Activated CD8-positive, alpha-beta memory T cell treated with anti-CD3 and anti-CD28 coated beads, Interleukin-2, amount 50 U/mL, for 48 hours (primary cell): ENCODE results near the gene TNFRSF1B.

Source experiments
- DNase-seq: peaks from one replicate; pipeline ENCODE4 v3.0.0-alpha.2; 2020

TNFRSF1B gene

DNA sequence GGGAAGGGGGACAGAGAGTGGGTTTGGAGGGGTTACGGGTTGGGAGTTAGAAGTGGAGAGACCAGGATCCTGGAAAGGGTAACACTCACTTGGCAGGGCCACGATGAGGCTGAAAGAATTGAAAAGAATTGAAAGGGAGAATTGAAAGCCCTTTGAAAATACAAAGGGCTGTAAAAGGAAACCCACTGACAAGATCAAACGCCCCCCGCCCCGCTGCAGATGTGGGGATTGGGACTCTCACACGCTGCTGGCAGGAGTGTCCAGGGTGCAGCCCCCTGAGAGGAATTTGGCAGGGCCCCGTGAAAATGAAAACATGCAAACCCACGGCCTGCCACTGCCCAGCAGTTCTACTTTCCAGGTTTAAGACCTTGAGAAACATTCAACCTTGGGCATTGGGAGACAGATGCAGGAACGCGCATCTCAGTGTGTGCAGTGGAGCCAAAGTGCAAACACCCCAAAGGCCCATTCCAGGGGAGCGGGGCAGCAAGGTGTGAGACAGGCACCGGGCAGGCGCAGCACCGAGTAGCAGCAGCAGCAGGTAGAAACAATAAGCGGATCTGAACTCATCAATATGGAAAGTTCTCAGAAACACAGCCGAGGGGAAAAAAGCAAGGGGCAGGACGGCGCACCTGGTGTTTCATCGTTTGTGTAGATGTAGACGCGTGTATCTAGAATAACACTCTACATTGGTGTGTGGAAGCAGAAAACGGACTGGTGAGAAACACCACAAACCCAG, 8.3 kb upstream of the TNFRSF1B start:
- no peak for DNase-seq

DNA sequence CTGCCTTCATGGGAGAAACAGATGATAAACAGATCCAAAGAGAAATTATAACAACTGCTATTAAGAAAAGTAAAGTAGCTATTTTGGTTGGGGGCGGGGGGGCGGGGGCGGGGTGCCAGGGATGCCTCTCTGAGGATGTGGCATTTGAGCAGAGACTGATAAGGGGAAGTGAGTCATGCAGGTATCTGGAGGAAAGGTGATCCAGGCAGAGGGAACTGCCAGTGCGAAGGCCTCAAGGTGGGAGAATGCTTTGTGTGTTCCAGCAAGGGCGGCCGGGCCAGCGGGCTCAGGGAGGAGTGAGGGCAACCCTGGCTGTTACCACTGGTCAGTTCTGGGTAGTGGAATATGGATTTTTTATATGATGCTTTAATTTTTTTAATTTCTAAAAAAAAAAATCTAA, 7.0 kb upstream of the TNFRSF1B start:
- no peak for DNase-seq

DNA sequence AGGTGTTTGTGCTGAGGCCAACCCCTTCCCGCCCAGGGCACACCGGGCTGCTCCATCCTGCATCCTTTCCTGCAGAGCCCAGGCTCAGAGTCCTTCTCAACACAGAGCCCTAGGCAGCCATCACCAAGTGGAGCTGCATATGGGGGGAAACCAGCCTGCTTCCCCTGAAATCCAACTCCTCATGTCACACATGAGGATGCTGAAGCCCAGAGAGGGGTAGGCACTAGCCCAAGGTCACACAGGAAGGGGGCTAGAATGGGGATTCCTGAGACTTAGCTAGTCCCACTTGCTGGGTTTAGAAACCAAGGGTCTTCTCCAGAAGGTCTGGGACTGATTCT, 5.5 kb upstream of the TNFRSF1B start:
- no peak for DNase-seq

DNA sequence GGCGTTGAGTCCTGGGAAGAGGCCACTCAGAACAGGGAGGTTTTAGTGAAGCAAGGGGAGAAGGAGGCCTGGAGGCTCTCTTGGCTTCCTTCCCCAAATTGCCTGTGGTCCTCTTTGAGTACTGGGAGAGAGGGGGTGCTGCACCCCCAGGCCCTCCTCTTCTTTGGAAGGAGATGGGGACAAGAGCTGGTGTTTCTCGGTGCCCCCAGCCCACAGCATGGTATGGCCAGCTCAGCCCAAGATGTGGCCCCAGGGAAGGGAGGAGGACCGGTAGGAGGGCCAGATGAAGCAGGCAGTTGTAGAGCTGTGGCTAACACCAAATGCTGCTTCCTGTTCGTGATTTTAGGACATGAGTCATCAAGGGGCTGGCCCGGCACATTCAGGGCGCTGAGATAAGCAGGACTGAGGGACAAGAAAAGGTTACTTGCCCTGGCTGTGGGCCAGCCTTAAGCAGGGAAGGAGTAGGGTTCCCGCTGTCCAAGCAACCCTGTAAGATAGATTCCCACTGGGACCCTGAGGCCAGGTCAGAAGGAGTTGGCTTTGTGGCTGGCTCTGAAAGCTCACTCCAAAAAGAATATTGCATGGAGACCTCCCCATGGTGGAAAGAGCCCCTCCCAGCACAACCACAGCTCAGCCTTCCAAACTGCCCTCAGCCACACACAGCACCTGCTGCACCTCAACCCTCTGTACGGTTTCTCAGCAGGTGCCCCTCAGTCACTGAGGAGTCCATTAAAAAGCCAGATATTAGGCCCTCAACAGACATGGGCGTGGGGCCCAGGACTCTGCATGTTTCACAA, 4.9 kb upstream of the TNFRSF1B start:
- DNase-seq, result peak; percentile 84

DNA sequence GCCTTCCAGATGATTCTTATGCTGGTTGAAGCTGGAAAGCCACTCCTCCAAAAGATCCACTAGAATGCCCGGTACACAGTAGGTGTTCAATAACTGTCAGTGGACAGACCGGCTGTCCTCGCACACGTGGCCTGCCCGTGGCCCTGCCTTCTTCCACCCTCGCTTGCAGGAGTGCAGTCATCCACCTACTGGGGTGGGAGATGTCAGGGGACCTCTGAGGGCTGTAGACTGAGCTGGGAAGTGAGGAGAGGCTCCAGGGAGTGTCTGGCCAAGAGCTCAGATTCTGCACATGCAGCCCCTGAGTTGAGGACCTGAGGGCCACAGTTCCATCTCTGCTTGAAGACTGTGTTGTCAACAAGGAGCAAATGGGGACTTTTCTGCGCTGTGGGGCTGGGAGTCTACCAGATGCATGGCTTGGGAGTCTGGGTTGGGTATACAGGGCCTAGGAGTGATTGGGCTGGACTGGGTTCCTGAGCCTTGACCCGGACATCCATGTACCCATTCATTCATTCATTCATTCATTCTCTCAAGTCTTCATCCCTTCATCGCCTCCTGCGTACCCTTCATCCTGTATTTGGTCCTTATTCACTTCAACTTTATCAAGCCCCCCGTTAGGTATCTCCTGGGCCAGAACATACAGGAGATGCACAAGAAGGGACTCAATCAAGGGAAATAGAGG, 4.2 kb upstream of the TNFRSF1B start:
- no peak for DNase-seq

DNA sequence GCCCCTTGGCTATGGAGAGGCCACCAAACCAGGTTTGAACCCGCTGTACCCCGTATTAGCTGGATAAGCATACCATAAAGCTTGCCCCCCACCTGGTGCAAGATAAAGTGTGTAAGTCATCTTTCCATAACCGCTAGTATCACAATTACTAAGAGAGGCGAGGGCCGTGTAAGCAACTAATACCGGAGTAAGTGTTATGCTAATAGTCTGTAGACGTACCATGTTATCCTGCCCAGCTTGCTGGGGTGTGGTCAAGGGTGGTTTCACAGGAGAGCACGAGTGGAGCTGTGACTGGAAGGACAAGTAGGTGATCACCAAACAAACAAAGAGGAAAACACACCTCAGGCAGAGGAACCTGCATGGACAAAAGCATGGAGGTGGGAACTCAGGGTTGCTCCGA, 3.6 kb upstream of the TNFRSF1B start:
- DNase-seq, result no peak

DNA sequence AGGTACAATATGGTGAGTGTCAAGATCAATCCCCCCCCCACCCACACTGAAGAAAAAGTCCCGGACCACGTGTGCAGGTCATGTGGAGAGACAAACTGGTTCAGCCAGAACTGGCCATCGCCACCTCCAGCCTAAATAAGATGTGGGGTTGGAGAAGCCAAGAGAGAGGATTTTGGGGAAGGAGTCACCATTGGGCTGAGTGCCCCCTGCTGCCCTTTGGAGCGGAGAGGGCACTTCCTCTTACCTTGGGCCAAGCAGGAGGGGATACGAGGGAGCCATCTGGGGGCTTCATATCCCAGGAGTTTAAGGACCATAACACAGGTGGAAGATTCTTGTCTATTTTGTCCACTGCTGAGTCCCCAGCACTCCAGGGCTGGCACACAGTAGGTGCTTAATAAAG, 2.6 kb upstream of the TNFRSF1B start:
- DNase-seq, result no peak

DNA sequence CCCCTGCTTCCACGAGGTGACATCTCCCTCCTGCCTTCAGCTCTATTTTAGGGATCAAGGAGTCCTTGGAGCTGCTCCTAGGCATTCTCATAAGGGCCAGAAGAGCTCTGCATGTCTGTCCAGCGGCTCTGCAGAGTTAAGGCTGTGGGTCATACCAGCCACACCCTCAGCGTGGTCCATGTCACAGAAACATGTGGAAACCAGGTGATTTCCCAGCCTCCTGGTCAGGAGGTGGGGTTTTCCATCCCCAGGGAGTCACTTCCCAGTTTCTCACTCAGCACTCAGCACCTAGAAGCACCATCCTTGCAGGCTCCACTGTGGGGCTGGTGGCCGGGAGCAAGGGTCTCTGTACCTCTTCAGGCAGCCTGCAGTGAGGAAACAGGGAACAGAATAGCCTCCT, 1.4 kb upstream of the TNFRSF1B start:
- no peak for DNase-seq

DNA sequence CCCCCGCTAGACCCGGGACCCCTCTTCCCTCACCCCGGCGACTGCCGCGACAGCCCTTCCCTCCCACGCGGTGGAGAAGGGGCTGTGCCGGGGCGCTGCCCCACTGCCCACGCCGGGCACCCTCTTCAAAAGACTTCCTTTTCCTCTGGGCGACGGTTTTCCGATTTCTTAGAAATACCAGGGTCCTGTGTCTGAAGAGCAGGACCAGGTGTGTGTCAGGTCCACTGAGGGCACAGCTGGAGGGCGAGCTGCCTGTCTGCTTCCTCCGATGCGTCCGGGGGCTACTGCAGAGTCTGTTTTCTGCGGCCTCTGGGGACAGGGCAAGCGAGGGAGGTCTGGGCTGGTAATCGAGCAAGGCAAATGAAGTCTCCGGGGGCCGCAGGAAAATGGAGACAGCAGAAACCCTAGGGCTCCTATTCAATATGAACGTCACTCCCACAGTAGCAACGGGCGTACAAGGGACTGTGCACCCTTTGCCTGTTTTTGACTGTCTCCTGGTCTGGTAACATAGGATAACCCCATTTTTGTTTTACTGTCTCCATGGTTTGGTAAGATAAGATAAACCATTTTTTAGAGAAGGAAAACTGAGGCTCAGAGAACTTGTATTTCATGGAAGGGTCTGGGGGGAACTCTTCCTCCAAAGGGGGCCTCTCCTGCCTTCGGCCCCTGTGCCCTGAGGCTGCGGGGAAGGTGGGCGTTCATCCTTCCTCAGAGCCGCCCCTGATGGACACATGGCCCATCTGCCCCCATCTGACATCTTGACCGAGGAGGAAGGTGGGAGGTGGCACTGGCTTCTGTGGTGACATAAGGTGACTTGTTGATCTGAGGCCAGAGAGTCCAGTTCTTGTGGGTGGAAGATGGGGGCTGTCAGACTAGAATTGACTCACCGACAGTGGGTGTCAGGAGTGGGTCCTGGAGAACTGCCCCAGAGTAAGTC, 970 bp downstream of the TNFRSF1B start:
- DNase-seq, result no peak

DNA sequence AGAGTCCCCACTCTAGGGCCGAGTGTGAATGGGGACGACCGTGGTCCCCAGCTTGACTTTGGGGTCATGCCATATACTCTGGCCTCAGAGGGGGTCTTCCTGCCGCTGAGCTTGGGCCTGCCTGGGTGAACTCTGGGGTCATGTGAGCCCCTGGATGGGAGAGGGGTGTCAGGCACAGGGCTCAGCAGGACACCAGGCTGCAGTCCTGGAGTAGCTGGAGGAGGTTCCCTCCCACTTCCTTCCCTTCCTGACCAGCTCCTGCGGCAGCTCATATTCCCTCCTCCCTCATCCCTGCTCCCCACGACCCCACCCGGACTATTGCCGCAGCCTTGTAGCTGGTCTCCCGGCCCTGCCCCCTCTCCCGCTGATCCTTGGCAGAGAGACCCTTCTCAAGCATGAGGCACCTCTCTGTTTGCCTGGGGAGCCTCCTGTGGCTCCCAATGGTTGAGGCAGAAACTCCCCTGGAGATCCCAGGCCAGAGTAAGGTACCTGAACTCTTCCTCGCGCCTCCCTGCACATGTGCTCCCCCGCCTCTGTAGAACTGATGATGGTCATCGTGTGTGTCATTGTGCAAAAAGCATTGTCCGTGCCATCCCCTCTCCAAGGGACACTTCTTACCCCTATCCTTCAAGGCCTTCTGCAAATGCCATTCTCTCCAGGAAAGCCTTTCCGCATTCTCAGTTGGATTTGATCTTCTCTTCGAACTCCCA, 1.8 kb downstream of the TNFRSF1B start:
- DNase-seq, result no peak

DNA sequence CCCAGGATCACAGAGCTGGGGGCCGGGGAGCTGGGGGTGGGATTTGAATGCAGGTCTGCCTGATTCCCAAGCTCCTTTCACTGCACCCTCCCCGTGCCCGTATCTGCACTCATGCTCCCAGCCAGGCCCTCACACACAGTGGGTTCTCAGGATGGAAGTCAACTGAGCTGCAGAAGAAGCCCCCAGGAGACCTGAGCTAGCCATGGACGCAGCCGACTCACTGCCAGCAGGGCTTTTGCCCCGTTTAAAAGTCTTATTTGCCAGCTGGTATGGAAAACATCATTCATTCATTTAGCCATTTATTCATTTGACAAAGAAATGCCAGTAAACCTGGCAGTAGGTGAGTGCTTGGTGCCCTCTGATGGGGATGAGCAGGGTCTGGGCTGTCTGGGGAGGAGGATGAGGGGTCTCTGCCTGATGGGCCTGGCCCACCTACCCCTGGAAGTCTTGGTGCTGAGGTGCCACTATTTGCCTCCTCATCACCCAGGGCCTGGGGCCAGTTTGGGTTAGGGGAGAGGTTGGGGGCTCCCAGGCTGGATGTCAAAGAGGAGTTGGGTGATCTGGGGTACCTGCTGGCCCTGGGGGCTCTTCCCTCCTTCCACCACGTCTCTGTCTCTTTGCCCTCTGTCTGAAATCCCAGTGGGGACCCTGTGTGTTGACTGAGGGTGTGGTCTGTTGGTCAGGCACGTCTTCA, 2.8 kb downstream of the TNFRSF1B start:
- DNase-seq, result no peak

DNA sequence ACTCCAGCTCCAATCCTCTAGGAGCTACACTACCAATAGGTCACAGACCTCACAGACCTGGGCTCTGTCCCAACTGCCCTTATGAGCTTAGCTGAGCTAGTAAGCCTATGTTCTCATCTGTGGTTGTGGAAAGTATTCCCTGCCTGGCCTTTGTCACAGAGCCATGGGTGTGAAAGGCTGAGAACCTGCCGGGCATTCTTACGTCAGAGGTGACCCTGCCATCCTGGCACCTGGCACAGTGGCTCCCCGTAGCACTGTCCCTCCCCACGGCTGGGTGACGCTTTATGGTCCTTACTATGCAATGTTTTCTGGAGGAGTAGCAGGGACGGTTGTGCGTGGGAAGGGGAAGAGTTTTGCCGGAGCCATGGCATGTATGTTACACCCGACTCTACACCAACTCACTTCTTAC, 3.5 kb downstream of the TNFRSF1B start:
- DNase-seq, result no peak

DNA sequence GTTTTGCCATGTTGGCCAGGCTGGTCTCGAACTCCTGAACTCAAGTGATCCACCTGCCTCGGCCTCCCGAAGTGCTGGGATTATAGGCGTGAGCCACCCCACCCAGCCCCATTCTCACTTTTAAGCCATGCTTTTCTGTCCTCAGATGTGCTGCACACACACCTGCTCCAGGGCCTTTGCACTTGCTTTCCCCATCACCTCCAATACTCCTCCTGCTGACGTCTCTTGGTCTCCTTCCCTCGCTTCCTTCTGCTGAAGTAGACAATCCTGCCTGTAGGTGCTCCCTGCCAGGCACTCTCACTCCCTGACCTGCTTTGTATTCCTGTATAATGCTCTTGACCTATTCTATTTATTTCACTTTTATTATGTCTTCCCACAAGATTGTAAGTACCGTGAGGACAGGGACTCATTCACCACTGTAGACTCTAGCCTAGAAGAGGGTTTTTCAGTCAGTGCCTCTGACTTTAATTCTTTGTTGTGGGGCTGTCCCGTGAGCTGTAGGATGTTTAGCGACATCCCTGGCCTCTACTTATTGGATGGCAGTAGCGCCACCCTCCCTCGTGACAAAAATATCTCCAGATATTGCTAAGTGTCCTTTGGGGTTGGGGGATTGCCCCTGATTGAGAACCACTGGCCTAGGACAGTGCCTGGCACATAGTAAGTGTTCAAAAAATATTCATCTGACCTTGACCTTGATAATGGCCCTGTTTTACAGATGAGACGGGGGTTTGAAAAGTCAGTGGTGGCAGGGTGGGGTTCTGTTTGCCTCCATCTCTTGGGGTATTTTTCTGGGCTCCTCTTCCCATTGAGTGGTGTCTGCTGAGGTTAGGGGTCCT, 4.6 kb downstream of the TNFRSF1B start:
- no peak for DNase-seq

DNA sequence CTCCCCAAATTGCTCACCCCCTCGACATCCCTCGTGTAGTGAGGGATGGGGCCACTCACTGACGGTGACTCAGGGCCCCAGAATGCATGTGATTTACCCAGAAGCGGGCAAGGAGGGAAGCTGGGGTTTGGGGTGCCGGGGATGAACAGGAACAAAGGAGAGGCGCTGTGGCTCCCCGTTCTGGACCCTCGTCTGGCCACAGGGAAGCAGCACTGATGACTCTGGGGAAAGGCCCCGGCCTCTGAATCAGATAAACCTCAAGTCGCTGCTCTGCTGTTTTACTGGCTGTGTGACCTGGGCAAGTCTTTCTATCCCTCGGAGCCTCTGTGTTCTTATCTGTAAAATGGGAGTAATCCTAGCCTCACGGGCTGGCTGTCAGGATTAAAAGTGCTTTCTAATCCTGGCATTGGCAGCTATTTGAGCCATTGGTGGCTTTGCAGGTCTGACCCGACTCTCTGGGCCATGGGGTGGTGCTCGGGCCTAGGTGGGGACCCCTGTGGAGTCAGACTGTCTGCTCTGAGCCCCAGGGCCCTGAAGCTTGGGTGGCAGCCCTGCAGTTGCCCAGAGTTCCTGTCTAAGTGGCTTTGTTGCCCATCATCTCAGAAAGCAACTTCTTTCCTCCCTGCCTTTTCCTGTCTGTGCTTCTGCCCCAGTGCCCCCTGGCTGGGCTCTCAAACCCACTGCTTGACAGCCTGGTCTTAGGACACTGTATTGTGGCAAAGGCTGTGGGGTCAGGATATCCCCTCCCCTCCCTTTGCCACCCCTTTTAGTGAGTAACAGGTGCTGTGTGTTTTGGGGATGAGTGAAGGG, 5.5 kb downstream of the TNFRSF1B start:
- DNase-seq, result no peak

DNA sequence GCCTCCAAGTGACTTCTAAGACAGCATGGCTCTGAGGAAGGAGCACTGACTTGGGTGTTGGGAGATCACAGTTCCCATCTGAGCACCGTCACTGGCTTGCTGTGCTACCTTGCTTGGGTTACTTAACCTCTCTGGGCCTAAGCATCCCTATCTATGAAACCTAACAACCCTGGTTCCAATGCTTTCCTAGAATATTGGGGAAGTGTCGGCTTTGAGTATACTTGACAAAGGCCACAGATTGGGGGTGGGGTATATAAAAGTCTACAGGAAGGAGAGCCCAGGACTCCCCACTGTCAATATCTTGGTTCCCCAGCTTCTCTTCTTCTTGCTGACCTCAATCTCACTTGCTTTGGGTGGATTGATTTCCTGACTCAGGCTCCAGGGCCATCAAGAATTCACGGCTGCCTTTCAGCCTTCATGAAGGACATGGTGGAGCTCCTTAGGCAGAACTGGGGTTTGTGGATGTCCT, 6.3 kb downstream of the TNFRSF1B start:
- DNase-seq, result no peak

DNA sequence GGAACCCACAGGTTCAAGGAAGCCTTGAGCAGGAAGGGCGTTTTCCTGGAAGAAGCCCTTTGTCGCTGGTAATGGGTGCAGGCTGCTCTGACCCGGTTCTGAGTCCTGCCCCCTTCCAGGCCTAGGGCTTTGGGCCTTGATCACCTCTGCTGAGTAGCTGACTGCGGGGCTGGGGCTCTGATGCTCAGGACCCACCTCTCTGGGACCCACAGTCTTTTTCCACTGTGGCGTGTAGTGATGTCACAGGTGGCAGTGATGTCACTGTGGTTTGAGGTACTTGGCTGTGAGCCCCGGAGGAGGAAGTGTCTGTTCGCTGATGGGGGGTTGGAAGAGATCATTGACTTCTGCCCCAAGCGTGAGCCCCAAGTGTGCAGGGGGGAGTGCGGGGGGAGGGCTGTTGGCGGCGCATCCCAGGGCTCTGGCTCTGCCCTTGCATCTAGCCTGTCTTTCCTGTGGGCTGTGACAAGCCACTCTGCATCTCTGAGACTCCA, 6.9 kb downstream of the TNFRSF1B start:
- DNase-seq, result peak; percentile 94

DNA sequence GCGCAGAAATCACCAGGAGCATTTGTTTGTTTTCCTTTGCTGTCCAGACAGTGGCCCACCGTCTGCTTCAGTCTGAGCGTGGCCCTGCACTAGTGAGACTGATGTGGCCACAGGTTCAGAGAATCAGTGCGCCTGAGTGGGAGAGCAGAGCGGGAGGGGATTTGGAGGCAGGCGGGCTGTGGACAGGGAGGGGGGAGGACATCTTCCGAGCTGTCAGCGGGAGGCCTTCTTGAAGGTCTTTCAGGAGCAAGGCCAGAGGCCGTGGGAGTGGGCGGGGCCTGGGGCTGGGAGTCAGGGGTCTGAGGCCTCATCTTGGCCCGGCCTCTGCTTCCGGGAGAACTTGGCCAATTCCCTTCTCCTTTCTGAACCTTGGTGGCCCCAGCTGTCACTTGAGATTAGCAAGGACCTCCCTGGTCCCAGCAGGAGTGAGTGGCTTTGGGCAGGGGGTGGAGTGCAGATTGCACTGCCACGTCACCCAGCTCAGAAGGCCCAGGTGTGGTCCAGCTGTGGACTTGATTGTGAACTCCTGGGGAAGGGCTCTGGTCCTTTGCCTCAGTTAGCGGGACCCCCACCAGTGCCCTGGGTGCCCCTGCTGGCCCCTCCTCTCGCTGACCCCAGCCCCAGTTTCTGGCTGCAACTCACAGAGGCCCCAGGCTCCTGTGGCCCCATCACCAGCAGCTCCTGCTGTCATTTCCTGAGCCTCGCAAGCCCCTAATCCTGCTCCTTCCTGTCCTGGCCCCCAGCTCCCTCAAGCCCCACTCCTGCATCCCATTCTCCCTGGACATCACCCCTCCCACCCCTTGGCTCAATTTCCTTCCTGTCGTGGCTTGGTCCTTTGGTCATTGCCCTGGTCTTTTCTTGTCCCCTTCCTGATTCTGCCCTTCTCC, 8.4 kb downstream of the TNFRSF1B start:
- DNase-seq, result no peak
